Vagina (tissue), 2 donors: ENCODE measurements around the gene RNU7-1.

Experiments
- CTCF ChIP-seq, 3 experiments: fragments of 450-650 bp in 2 of 3; fragments of 200-600 bp in 1 of 3; sonication (generic) in 1 of 3; IDR thresholded peaks; one replicate each; pipeline ENCODE4 v1.5.1; 2017 to 2019; ENCODE audit warnings: antibody characterized with exemption in 3 of 3, mild to moderate bottlenecking in 2 of 3, moderate library complexity in 2 of 3
- POLR2A ChIP-seq, 2 donors: fragments of 450-650 bp; IDR thresholded peaks; one replicate each; pipeline ENCODE4 v1.6.1; 2017; ENCODE audit warnings: antibody characterized with exemption in 2 of 2, mild to moderate bottlenecking in 2 of 2, moderate library complexity in 2 of 2
- POLR2AphosphoS5 ChIP-seq, 2 donors: sonication (generic); formaldehyde crosslinking; IDR thresholded peaks; one replicate each; pipeline ENCODE4 v1.9.0; 2017; ENCODE audit warnings: antibody characterized with exemption in 2 of 2, mild to moderate bottlenecking in 2 of 2, low read depth in 1 of 2; ENCODE audit not compliant: insufficient read depth in 1 of 2

GRCh38 chr12:6894321-6894720 is 49.3 kb upstream of the RNU7-1 start:
- TF ChIP-seq CTCF (IDR thresholded peaks at IDR 0.05) = no peak
- no peak for TF ChIP-seq POLR2A (IDR thresholded peaks at IDR 0.05)
- TF ChIP-seq POLR2AphosphoS5 (IDR thresholded peaks at IDR 0.05; ENCODE audit: insufficient read depth in 1 of 2, low read depth in 1 of 2) = no peak
